Panc1 (cell line): ENCODE measurements around the gene BCL2.

Experiments used
- POLR2AphosphoS5 ChIP-seq: IDR thresholded peaks from 2 replicates; pipeline ENCODE4 v1.6.1; 2012; ENCODE audit warnings: mild to moderate bottlenecking, low read depth, low read length, moderate library complexity
- REST ChIP-seq, 2 experiments: IDR thresholded peaks; 2 replicates each; pipeline ENCODE4 v1.6.1; 2011 to 2012; ENCODE audit warnings: low read depth in 2 of 2, control low read depth in 1 of 2, low read length in 1 of 2, mild to moderate bottlenecking in 1 of 2, moderate library complexity in 1 of 2; ENCODE audit not compliant: insufficient read depth in 1 of 2
- TCF7L2 ChIP-seq: IDR thresholded peaks from 2 replicates; pipeline ENCODE4 v1.6.1; 2011; ENCODE audit warnings: mild to moderate bottlenecking, low read depth, low read length, inconsistent platforms

DNA sequence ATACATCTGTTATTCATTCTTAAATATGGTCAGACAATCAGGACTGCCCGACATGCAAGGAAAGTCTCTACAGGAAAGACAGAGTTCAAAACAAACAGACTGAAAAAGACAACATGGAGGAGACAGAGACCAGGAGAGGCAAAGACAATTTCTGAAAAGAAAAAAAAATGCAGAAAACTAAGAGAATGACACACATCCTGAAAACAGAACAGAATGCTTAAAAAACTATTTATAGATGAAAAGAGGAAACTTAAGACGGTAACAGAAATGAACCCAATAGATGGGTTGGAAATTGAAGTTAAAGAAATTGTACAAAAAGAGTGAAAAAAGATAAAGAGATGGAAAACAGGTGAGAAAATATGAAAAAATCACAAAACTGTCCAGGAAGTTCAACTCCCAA is 95.7 kb downstream of the BCL2 start:
- TF ChIP-seq TCF7L2 (no peak), POLR2AphosphoS5 (no peak), REST (IDR thresholded peaks at IDR 0.05; ENCODE audit: insufficient read depth in 1 of 2, low read depth in 2 of 2, low read length in 1 of 2) (no peak)
